NCI-H2171 treated with DMSO at 0.1 percent for 48 hours (cell line): Measurements from ENCODE around the gene C1orf94.
"Not testable (repeated sequence)": the region's sequence is repeated elsewhere in the genome, so short reads cannot be mapped to it uniquely, and the experiment has no call there.

Source experiments
- DNase-seq: peaks from one replicate; lab custom pipeline; 2025; lab: John Stamatoyannopoulos, UW

C1orf94 gene

DNA sequence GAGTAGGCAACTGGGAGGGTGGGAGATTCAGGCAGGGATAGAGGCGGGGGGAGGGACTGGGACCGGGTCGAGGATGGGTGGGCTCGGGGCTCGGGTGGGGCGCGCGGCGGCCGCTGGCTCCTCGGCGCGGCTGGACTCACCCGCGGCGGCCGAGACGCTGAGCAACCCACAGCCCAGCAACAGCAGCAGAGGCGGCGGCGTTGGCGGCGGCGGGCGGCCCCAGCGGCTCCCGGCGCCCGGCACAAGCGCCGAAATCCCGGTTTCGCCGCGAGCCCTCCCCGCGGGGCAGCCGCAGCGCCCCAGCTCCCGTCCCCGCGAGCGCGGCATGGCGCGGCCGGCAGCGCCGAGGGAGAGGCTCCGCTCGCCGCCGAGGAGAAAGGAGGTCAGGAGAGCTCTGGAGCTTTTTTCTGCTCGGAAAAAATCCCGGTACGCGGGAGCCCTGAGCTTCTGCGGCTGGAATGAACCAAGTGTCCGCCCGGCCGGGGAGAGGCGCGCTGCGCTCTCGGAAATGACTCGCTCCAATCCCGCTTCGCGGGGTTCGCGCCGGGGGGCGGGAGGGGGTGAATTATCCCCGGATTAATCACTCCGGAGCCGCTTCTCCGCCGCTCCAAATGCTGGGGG is 11.8 kb upstream of the C1orf94 start, which contains the start of gene CSMD2:
CSMD2 (minus strand) TSS at position 460 of the 621 bp plus-strand sequence; CDS start at position 327, 133 bp downstream.
- peak; percentile 35 for DNase-seq

DNA sequence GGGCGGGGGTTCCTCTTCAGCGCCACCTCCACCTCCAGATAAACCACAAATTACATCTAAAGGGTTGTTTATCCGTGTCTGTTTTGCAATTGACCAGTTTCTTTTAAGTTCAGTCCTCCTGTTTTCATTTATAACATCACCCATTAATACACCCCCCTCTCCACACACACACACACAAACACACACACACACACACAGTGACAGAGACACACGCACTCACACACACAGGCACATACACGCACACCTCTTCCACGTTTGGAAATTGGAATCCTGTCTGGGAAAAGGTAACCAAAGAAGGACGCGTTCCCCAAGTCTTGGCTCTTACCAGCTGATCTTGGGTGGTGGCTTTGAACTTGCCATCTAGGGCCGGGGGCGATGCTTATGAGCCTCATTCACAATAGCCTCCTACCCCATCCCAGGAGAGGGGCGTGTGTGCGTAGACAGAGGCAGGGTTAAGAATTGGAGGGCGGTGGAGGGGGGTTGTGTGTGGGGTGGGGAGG is 11.2 kb upstream of the C1orf94 start:
- DNase-seq, result no peak

DNA sequence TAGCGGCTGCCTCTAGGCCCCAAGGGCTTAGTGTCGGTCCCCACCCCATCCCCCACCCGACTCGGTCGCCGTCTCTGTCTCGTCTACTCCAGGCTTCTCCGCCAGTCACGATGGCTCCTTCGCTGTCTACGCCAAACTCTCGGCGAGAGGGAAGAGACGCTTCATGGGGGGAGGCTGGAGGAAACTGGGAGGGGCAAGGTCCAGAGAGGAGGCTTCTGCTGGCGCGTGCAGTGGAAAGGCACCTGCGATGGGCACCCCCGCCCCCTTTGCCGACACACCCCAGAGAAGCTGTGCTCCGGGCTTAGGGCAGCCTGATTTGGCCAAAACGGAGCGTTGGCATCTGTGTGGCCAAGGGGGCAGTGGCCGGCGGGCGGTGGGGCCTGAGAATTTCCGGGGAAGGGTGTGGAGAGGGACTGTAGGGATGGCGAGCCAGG is 10.5 kb upstream of the C1orf94 start:
- no peak for DNase-seq

DNA sequence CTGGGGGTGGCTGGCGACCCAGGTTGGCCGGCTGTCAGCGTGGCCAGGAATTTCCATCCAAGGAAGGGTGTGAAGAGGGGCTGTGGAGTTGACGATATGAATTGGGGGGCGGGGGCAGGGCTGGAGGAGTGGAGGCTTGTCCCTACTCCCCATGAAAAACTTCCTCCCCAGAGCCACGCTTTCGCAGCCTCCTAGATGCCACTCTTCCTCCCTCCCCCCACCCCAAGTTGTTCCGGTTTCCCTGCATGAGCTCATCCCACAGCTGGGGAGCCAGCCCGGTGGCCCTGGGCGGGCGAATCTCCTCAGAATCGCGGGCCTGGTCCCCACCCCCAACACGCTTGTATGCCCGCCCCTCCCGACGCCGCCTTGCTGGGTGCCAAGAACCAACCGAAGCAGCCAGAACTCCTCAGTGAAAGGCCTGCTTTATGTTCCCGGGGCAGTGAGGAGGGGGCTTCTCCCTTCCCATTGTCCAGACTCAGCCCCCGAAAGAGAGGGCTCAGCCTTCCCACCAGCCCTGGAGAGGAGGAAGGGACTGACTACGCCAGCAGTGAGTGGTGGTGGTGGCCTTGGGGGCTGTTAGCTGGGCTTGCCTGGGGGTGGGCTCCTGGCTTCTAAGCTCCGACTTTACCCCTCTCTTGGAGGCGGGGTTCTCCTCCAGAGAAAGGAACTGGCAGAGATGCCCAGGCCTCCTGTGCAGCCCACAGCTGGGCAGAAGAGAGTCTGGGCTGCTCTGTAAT is 9.9 kb upstream of the C1orf94 start:
- DNase-seq, result no peak

DNA sequence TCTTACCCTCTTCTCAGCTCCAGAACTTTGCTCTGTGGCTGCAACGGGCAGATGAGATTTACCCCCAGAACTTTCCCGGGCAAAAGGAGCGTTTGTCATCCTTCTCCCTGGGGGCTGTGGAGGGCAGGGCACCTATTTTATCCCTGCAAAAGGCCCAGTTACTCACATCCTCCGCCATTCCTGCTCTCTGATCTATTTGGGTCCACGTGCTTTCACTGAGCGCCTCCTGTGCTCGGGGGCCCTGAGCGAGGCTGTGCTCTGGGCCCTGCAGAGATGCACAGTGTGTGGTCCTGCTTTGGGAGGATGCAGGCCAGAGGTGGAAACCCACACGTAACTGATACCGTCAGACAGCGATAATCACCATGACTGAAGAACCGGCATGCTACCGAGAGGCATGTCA is 9.3 kb upstream of the C1orf94 start:
- DNase-seq, result no peak

DNA sequence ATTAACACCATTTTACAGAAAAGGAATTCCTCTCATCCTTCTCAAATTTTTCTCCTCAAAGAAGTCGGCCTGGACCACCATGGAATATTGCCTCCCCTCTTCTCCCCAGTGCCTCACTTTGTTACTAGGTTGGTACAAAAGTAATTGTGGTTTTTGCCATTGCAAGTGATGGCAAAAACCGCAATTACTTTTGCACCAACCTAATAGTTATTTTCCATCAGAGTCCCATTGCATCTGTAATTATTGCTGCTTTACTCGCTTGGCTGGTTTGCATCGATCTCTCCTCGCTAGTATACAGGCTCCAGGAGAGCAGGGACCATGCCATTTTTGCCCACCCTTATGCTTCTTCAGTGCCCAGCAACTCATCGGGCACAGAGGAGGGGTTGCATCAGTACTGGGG is 963 bp upstream of the C1orf94 start:
- DNase-seq, result no peak

DNA sequence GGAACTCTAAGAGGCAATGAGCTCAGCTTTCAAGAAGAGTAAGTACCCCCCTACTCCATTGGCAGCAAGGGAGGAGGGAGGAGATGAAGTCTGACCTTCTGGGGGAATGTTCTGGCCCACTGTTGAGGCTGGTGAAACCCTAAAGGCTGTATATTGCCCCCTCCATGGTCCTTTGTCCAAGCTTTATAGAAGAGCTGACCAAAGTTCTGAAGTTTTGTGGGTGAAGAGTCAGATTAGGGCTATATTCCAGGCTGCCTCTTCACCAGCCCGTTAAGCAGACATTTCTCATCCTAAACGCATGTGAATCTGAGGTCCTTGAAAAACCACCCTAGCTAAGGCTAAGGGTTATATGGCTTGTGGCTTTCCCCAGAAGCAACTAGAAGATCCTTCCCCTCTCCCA is 1.4 kb downstream of the C1orf94 start:
- no peak for DNase-seq

DNA sequence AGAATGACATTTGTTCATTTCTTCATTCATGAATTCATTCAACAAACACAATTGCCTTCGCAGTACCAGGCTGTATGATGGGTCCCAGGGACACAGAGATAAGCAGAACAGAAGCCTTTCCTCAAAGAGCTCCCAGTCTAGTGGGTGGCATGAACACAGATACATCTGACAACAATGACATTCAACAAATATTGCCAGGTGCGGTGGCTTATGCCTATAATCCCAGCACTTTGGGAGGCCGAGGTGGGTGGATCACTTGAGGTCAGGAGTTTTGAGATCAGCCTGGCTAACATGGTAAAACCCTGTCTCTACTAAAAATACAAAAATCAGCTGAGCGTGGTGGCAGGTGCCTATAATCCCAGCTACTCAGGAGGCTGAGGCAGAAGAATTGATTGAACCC is 6.7 kb downstream of the C1orf94 start:
- not testable (repeated sequence) for DNase-seq

DNA sequence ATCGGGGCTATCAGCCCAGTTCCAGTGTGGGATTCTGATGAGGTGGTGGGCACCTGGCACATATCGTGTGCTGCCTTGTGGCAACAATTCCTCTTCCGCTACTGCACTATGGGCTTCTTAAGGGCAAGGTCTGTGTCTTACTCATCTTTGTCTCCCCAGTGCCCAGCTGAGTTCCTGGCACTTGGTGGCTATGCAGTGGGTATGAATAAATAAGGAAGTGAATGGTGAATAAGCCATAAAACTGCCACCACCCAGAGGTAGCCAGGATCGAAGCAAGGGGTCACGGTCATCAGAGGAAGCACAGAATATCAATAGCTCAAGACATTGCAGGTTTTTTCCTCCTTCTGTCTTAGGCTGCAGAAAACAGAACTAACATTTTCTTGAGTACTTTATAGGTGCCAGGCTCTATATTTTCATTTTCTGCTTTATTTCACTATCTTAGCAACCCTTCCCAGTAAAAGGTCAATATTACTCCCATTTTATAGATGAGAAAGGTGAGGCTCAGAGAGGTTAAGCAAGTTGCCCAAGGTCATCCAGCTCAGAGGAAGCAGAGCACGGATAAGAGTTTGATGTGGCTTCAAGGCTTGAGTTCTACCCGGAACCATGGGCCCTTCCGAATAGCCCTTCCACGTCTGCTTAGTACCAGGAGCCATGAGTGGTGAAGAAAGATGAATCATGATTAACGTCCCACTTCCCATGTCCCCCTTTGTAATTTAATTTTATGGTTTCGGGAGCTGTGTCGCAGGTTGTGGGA is 10.2 kb downstream of the C1orf94 start:
- DNase-seq, result no peak

DNA sequence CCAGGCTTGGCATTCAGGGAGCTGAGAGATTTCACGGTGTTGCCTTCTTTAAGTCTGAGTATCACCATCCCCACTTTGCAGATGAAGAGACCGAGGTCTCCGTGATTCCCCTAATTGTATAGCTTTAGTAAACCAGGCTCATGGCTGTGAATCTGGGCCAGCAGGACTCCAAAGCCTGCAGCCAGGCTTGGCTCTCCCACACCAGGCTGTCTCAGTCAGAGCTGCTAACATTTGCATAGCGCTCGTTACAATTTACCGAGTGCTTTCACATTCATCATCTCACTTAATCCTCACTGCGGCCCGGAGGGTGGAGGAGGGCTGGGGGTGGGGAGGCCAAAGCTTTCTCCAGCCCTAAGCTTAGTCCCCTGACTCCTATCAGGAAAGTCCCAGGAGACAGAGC is 11.7 kb downstream of the C1orf94 start:
- no peak for DNase-seq

DNA sequence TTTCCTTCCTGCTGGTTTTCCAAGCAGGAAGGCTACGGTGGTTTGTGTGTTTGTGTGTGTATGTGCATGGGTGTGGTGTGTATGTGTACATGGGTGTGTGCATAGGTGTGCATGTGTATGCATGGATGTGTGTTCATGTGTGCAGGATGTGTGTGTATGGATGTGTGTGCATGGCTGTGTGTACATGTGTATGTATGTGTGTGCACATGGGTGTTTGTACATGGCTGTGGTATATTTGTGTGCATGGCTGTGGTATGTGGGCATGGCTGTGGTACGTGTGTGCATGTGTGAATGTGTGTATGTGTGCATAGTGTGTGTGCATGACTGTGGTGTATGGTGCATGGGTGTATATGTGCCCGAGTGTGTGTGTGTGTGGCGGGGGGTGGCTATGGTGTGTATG is 12.3 kb downstream of the C1orf94 start:
- DNase-seq, result no peak

DNA sequence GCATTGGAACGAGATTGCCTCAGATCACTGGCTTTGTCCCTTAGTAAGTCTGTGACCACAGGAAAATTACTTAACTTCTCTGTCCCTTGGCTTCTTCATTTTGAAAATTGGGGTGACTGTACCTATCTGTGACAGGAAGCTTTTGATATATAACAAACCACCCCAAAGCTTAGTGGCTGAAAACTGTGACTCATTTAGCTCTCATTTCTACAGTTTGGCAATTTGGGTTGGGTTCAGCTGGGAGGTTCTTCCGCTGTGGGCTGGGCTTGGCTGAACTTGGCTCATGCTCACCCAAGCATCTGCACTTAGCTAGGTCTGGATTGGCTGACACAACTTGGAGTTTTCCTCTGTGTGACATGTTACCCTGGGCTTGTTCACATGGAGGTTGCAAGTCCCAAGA is 14.0 kb downstream of the C1orf94 start:
- DNase-seq, result no peak

DNA sequence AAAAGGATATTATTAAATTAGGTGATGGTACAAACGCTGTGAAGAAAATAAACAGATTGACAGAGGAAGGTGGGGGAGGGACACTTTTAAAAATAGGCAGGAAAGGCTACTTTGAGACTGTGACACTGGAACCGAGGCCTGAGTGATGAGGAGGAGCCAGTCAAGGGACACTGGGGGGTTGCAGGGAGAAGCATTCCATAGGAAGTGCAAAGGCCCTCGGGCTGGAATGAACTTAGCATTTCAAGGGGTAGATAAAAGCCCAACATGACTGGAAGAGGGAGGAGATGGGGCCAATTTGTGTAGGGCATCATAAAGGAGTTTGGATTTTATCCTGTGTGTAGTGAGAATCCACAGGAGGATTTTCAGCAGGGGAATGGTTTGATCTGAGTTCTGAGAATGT is 15.9 kb downstream of the C1orf94 start:
- no peak for DNase-seq

DNA sequence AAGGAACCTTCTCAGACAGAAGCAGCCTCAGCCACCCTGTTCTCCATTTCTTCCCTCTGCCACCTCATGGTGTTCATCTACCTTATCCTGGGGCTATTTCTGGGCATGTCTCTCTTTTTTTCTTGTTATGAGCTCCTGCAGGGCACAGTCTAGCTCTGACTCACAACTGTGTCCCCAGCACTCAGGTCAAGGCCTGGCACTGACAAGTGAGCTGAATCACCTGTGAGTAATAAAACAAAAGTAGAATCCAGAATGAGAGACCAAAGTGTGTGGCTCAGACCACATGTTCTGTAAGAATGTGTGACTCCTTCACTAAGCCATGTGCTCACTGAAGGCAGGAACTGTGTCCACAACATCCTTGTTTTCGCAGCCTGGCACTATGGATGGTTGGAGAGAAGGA is 23.2 kb downstream of the C1orf94 start:
- no peak for DNase-seq

DNA sequence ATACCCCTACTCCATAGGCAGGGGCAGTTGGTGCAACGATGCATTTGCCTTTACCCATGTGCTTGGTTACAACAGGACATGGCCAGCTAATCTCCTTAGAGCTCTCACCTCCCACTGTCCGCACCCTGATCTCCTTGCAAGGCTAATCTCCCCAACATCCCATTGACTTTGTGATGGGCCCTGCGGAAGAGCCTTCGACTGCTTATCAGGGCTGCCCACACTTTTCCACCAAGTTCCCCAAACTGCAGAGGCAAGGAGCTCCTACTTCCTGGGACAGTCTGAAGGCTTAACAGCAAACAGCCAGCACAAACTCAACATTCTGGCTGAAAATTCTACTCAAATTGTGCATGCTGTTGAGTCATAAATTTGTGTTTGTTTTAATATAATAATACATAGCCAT is 36.0 kb downstream of the C1orf94 start:
- no peak for DNase-seq

DNA sequence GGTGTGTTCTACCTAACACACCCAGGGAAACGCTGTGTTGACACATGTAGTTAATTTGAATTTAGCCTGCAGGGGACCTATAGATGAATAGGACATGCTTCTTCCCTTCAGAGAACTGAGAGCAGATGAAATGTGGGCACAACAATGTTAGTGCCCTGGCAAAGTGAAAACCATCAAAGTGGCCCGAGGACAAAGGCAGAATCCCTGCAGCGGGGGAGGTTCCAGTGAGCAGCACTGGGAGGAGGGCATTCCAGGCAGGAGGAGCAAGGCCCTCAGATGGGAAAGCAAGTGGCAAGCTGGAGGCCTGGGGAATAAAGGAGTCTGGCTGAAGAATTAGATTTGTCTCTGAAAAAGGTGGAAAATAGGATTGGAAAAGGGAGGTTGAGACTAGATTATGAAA is 37.2 kb downstream of the C1orf94 start:
- DNase-seq, result no peak

DNA sequence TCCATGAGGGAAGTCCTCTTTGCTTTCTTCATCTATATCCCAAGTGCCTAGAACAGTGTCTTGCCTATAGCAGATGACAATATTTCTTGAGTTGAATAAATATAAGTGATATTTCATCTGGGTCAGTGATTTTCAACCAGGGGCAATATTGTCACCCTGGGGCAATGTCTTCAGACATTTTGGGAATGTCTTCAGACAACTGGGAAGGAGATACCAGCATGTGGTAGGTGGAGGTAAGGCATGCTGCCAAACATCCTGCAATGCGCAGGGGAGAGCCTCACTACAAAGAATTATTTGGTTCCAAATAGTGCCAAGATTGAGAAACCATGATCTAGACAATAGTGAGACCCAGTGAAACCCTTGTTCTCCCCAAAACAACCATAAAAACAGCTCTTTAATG is 54.7 kb downstream of the C1orf94 start:
- DNase-seq, result no peak

DNA sequence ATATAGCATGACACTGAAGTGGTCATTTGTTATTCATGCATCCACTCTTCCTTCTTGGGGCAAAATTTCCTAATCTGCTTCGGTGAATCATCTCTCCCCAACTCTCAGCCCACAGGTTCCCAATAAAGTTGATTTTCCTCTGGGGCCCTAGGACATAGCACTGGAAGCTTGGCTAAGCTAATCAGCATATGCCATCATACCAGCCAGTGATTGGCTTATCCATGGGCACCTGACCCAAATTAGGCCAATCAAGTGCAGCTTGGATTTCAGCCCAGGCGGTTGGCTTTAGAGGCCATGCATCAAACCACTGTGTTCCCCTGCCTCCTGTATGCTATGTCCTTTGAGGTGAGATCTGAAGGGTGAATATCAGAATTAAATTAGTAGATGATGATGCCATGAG is 58.9 kb downstream of the C1orf94 start:
- no peak for DNase-seq

DNA sequence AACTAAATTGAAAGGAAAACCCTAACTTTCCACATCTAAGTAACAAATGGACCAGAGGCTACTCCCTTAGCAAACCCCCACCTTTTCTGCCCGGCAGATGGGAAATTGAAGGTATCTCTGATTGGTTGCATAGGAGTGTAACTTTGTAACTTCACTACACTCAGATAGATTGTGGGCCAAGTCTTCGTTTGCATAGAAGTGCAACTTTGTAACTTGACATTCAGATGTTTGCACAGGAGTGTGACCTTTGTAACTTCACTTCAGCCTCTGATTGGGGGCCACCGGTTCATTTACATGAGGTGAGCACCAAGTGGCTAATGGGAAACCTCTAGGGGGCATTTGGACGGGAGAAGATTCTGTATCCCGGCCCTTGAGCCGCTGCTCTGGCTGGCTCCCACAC is 59.4 kb downstream of the C1orf94 start:
- DNase-seq, result no peak

DNA sequence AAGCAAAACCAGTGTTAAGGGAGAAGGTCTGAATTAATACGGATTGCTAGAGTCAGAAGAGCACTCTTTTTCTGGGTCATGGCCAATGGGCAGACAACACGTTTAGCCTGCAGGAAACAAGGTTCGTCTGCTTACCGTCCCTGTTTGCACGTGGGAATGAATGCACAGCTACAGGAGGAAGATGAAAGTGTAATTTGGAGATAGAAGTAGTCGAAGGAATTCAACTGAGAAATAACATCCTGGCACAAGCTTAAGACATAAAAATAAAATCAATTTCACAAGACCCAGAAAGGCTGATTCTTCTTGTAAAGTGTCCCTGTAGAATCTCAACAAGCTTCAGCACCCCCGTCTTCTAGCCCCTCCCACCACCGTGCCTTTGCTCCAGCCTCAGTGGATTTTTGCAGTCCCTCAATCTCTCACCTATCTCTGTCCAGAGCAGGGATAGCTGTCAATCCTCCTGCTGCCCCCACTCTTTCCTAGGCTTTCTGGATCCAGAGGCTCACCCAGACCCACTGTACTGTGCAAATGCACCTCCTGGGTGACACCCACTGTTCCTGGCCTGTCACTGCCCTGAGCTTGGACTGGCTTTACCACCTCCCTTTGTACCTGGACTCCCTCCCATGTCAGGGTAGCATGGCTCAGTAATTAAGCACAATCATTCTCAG is 60.6 kb downstream of the C1orf94 start:
- no peak for DNase-seq

DNA sequence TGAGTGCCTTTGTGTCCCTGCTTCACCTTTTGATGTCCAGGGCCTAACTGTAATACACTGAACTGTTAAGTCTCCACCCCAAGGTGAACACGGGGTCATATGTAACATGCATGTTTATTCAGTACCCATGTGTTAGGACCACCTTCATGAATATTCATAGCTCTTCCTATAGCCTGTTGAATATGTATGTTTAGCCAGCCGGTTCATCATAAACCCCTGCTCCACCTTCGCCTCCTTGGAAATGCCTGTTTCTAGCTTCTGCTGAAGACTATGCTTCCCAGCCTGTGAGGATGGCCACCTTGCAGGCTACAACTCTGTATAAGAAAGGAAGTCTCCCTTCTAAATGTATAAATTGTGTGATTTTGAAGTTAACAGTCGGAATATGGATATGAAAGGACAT is 69.3 kb downstream of the C1orf94 start:
- no peak for DNase-seq

DNA sequence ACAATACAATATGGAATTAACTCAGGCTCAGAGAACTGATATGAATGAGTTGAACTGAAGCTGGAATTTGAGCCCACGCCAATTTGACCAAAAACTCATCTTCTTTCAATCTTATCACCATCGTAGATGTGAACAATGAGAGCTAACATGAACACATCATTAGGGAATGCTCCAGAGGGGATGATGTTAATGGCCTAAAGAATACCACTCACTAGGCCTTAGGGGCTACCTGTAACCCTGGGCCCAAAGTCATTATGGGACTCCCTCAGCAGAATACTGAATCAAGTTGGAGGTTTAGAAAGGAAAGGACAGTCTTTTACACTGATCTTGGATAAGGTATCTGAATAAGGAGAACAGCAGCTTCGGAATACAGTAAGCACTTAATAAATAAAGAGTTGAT is 73.6 kb downstream of the C1orf94 start:
- DNase-seq, result no peak
